DND-41 (cell line): ENCODE measurements around the gene TRAM2.

ENCODE experiments used
- ATAC-seq: fragments of 200-7000 bp; cut with Tn5 transposase; 3 replicates; pipeline ENCODE4 v1.9.1; 2021; ENCODE audit warnings: low read depth; ENCODE audit not compliant: insufficient read depth
- DNase-seq: peaks from one replicate; pipeline ENCODE4 v3.0.0-alpha.2; 2020
- H2AFZ ChIP-seq: 2 replicates; pipeline ENCODE4 v1.6.0; 2012; ENCODE audit warnings: low read depth, low read length
- H3K27ac ChIP-seq: 2 replicates; pipeline ENCODE4 v1.5.1; 2012; ENCODE audit warnings: low read length, inconsistent platforms
- H3K27me3 ChIP-seq: fragments of 200-600 bp; sonication (generic); 2 replicates; pipeline ENCODE4 v1.6.0; 2012; ENCODE audit warnings: low read length, mild to moderate bottlenecking, inconsistent platforms; ENCODE audit not compliant: insufficient read depth, poor library complexity
- H3K36me3 ChIP-seq: 2 replicates; pipeline ENCODE4 v1.5.1; 2012; ENCODE audit warnings: low read length, inconsistent platforms; ENCODE audit not compliant: insufficient read depth
- H3K4me1 ChIP-seq: 2 replicates; pipeline ENCODE4 v1.5.1; 2012; ENCODE audit warnings: mild to moderate bottlenecking, low read length; ENCODE audit not compliant: insufficient read depth
- H3K4me2 ChIP-seq: 2 replicates; pipeline ENCODE4 v1.6.0; 2012; ENCODE audit warnings: mild to moderate bottlenecking, moderate library complexity, low read length, inconsistent platforms; ENCODE audit not compliant: insufficient read depth
- H3K4me3 ChIP-seq, 2 experiments: fragments of 200-600 bp in 1 of 2; shearing (Covaris generic) in 1 of 2; 2 replicates each; pipeline ENCODE4 v1.5.1; 2012 to 2016; ENCODE audit warnings: inconsistent platforms in 2 of 2, low read length in 2 of 2, mild to moderate bottlenecking in 2 of 2, low read depth in 1 of 2, moderate library complexity in 1 of 2
- H3K79me2 ChIP-seq: 2 replicates; pipeline ENCODE4 v1.6.0; 2012; ENCODE audit warnings: low read length, inconsistent platforms; ENCODE audit not compliant: insufficient read depth
- H3K9ac ChIP-seq: 2 replicates; pipeline ENCODE4 v1.6.0; 2012; ENCODE audit warnings: low read depth, mild to moderate bottlenecking, inconsistent platforms, low read length, moderate library complexity
- H3K9me3 ChIP-seq: 2 replicates; pipeline ENCODE4 v1.5.1; 2012; ENCODE audit warnings: low read length, moderate library complexity, mild to moderate bottlenecking, inconsistent platforms; ENCODE audit not compliant: insufficient read depth, severe bottlenecking
- H4K20me1 ChIP-seq: 2 replicates; pipeline ENCODE4 v1.6.0; 2012; ENCODE audit warnings: low read length; ENCODE audit not compliant: insufficient read depth
- CTCF ChIP-seq: IDR thresholded peaks from 2 replicates; pipeline ENCODE4 v1.5.1; 2012; ENCODE audit warnings: borderline replicate concordance, low read length, moderate library complexity, mild to moderate bottlenecking; ENCODE audit not compliant: poor library complexity, severe bottlenecking; ENCODE audit errors: extremely low read depth
- EZH2 ChIP-seq: IDR thresholded peaks from 3 replicates; pipeline ENCODE4 v1.6.1; 2012; ENCODE audit warnings: borderline replicate concordance, low read depth, mild to moderate bottlenecking, moderate library complexity, low read length, inconsistent platforms; ENCODE audit not compliant: severe bottlenecking

TRAM2 gene

GRCh38 chr6:52513896-52514295 lies 63.0 kb downstream of the TRAM2 start:
- H3K9ac ChIP-seq = no peak overlapping the region
- DNase-seq (no peak), ATAC-seq (no peak)
- no peaks in the 10 kb centered on the region for H3K9me3 ChIP-seq
- TF ChIP-seq CTCF = no peak
- TF ChIP-seq EZH2 = no peak
- no peaks in the 10 kb centered on the region for H3K4me1 ChIP-seq
- H3K4me3 ChIP-seq = no peak overlapping the region
- H4K20me1 ChIP-seq = 0 out of 2 replicates have a peak, but pooled peaks cover 3% of the 10 kb centered on the region
- no peaks in the 10 kb centered on the region for H3K27me3 ChIP-seq
- H3K79me2 ChIP-seq = no peaks in the 10 kb centered on the region
- H2AFZ ChIP-seq = no peak overlapping the region
- H3K36me3 ChIP-seq = peaks cover 68% of the 10 kb centered on the region
- no peak overlapping the region for H3K4me2 ChIP-seq
- H3K27ac ChIP-seq = no peak overlapping the region

DNA sequence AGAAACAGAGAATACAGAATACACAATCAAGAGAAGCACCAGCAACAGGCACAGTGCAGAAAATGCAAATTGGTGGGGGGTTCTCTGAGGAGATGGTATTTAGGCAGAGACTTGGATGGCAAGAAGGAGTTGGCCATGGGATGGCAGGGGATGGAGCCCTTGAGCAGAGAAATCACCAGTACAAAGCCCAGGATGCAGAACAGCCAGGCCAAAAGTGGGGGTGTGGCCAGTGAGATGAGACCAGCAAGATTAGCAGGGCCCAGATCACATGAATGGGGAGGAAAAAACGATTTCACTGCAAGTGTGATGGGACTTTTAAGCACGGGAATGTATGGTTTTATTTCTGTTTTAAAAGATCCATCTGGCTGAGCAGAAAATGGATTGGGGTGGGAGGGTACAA lies 63.4 kb downstream of the TRAM2 start:
- no peak for TF ChIP-seq CTCF
- TF ChIP-seq EZH2 = no peak
- peaks cover 70% of the 10 kb centered on the region for H3K36me3 ChIP-seq
- no peaks in the 10 kb centered on the region for H3K4me1 ChIP-seq
- ATAC-seq = no peak
- DNase-seq = no peak
- H3K4me2 ChIP-seq = no peak overlapping the region
- no peak overlapping the region for H3K9ac ChIP-seq
- H3K4me3 ChIP-seq = no peak overlapping the region
- H3K79me2 ChIP-seq = no peaks in the 10 kb centered on the region
- no peaks in the 10 kb centered on the region for H3K9me3 ChIP-seq
- no peak overlapping the region for H2AFZ ChIP-seq
- 0 out of 2 replicates have a peak, but pooled peaks cover 3% of the 10 kb centered on the region for H4K20me1 ChIP-seq
- H3K27me3 ChIP-seq = no peaks in the 10 kb centered on the region
- no peak overlapping the region for H3K27ac ChIP-seq

DNA sequence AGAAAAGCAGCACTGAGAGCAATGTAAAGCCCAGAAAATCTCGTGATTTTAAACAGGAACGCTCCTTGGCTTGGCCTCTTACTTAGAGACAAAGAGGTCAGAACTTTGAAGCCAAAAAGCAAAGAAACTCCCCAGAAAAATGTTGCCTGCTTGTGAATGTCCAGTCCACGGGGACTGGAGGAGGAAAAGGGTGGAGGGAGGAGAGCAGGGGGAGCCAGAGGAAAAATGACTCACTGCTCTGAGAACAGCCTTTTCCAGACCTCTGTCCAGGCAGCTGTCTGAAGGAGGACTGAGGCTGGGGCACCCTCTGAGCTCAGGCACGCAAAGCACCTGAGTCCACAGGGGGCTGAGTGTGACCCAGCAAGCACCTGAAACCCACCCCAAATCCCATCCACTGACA lies 64.7 kb downstream of the TRAM2 start:
- Histone ChIP-seq H3K9ac (no peak overlapping the region), H3K27me3 (no peaks in the 10 kb centered on the region), H3K4me1 (no peaks in the 10 kb centered on the region), H3K27ac (no peak overlapping the region), H2AFZ (no peak overlapping the region), H3K36me3 (peaks cover 82% of the 10 kb centered on the region), H3K4me3 (no peak overlapping the region), H3K4me2 (no peak overlapping the region), H3K9me3 (no peaks in the 10 kb centered on the region), H3K79me2 (no peaks in the 10 kb centered on the region), H4K20me1 (0 out of 2 replicates have a peak, but pooled peaks cover 3% of the 10 kb centered on the region)
- TF ChIP-seq CTCF = no peak
- TF ChIP-seq EZH2 = no peak
- ATAC-seq = no peak
- DNase-seq = no peak
